ENCODE measurements around the gene SLF1.

- TF ChIP-seq, protein P1, sequence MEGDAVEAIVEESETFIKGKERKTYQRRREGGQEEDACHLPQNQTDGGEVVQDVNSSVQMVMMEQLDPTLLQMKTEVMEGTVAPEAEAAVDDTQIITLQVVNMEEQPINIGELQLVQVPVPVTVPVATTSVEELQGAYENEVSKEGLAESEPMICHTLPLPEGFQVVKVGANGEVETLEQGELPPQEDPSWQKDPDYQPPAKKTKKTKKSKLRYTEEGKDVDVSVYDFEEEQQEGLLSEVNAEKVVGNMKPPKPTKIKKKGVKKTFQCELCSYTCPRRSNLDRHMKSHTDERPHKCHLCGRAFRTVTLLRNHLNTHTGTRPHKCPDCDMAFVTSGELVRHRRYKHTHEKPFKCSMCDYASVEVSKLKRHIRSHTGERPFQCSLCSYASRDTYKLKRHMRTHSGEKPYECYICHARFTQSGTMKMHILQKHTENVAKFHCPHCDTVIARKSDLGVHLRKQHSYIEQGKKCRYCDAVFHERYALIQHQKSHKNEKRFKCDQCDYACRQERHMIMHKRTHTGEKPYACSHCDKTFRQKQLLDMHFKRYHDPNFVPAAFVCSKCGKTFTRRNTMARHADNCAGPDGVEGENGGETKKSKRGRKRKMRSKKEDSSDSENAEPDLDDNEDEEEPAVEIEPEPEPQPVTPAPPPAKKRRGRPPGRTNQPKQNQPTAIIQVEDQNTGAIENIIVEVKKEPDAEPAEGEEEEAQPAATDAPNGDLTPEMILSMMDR (IDR thresholded peaks at IDR 0.05; ENCODE audit: borderline replicate concordance, extremely low read depth, low read length, poor library complexity, severe bottlenecking) = no peak
- TF ChIP-seq EZH2 (IDR thresholded peaks at IDR 0.05; ENCODE audit: borderline replicate concordance, low read depth, low read length, severe bottlenecking) = no peak
Measured at GRCh38 chr5:94740286-94740685, 121.8 kb downstream of the SLF1 start.

Measured in DND-41 (cell line).